Cardiac fibroblast (primary cell): ENCODE data around the gene CNOT11.

Experiments
- DNase-seq, 2 donors: peaks; one replicate each; pipeline versions ENCODE4 v3.0.0 to v3.0.0-alpha.2; 2010; ENCODE audit warnings: low read depth in 2 of 2
- H3K4me3 ChIP-seq, 2 donors: replicated peaks in 1 of 2; 1 replicate in 1 of 2; 2 replicates in 1 of 2; pipeline ENCODE4 v1.5.1; 2011; ENCODE audit warnings: low read depth in 2 of 2, low read length in 2 of 2, mild to moderate bottlenecking in 2 of 2, moderate library complexity in 1 of 2
- CTCF ChIP-seq: IDR thresholded peaks from one replicate; pipeline ENCODE4 v1.5.1; 2011; ENCODE audit warnings: low read depth, mild to moderate bottlenecking, low read length, inconsistent platforms

CNOT11 gene

DNA sequence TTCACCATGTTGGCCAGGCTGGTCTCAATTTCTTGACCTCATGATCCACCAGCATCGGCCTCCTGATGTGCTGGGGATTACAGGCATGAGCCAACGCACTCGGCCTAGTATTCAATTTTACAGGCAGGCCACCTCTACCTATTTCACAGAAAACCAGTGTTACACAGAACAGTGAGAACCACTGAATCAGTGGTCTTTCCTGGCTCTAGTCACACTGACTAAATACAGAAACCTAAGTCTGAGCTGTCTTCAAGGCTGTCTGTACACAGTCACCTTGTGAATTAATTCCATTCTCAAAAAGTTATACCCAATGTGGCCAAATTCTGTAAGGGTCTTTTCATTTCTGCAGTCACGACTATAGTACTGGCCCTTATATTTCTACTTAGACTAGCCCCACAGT lies 52.3 kb downstream of the CNOT11 start:
- H3K4me3 ChIP-seq, result no peak overlapping the region
- no peak for TF ChIP-seq CTCF
- DNase-seq, result no peak

DNA sequence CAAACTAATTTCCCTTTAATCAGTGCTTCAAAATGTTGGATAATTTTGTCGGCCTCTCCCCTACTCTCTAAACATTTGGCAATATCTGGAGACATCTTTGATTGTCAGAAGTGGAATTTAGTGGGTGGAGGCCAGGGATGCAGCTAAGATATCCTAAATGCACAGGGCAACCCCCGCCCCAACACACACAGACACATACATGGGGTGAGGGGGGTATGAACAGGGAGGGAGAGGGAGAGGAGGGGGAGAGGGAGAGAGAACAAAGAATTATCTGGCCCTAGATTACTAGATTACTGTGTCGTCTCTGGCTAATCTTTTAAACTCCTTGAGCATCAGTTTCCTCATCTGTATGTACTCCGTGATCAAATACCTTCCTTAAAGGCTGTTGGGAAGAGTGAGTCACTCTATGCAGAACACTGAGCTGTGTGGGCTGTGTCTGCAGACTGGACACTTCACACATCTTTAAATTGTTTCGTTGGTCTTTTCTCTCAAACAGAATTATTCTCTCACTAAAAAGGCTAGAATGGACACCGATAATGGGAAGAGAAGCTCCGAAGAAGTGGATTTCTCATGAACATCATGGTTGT lies 52.9 kb downstream of the CNOT11 start:
- no peak for TF ChIP-seq CTCF
- H3K4me3 ChIP-seq, result peak overlapping the region; percentile 9 to 79
- peak; percentile 53 to 71 for DNase-seq

DNA sequence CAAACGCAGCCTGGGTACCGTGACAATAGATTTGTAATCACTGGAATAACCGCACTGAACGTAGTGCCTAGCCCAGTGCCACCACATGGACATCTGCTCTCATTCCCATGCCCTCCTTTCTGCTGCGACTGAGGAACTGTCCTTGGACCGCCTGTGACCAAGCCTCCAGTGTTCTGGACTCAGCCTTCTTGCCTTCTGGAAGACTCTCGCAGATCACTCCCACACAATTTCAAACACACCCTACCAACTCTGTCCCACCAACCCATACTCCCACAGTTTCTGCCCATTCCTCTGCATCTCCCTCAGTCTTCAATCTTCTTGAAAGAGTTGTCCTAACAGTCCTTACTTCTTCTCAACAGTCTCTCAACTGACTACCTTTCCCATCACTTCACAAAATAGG lies 53.7 kb downstream of the CNOT11 start:
- peak in 1 of 2 donors; percentile 6 for DNase-seq
- TF ChIP-seq CTCF, result no peak
- peak overlapping the region; percentile 79 for H3K4me3 ChIP-seq

- peak overlapping the region; percentile 79 for H3K4me3 ChIP-seq
- no peak for TF ChIP-seq CTCF
- peak in 1 of 2 donors; percentile 41 for DNase-seq
Observed at GRCh38 chr2:101307503-101307902, 54.8 kb downstream of the CNOT11 start.

DNA sequence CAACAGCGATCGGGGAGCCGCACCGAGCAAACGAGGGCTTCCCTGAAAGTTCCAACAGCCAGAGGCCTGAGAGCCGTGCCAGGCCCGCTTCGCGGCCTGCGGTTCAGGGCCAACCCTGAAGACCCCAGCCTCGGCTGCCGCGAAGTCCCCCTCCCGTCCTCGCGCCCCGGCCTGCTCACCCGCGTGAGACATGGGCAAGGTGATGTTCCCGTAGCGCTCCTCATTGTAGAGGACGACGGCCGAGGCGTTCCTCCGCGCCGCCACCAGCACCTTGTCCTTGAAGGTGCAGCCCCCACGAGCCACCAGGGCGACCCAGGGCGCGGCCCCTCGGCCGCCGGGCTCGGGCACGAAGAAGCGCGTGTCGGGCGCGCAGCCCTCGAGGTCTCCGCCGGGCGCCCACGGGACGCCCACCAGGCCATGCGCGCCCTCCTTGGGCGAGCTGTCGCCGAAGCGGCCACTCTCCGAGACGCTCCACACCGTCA lies 55.3 kb downstream of the CNOT11 start:
- DNase-seq, result peak; percentile 16 to 29
- H3K4me3 ChIP-seq, result peak overlapping the region; percentile 79
- TF ChIP-seq CTCF, result no peak

DNA sequence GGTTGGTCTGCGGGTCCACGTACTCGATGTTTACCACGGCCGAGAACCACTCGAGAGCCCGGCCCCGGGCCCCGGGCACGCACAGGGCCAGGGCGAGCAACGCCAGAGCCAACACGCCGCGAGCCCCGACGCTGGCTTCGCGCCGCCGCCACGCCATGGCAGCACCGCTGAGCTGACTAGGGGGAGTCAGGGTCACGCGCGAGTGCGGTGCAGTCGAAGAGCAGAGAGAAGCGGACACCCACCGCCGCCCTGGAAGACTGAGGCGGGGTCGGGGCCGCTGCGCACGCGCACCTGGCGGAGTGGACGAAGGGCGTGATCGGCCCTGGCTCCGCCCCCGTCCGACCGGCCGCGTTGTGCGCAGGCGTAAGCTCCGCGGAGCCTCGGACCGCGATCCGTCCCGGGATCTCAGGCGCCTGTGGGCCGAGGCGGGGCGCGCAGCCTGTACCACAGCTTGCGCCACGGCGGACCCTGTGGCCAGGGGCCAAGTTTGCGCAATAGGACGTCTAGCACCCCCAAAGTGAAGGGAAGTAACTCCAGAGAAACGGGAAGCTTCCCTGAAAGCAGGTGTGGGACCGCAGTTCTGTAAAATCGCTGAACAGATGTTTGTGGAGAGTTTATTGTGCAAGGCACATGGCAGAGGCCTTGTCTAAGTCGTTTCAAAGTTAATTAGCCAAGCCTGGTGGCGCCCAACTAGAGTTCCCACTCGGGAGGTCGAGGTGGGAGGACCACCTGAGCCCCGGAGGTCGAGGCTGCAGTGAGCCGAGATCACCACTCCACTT lies 55.9 kb downstream of the CNOT11 start, which contains the start of gene RNF149:
RNF149 (minus strand) TSS at position 270 of the 779 bp plus-strand sequence; CDS start at position 157, 113 bp downstream.
- DNase-seq, result peak; percentile 89 to 94
- TF ChIP-seq CTCF, result no peak
- peak within 1 kb of the TSS; percentile 79 for H3K4me3 ChIP-seq
